Ascending aorta (tissue), 2 donors: ENCODE results near the gene CMIP. TPM values are rescaled to one million over a fixed set of nuclear protein-coding genes. Genes with fewer than 3 reads are reported as not detected.
"Not testable (repeated sequence)": the region's sequence is repeated elsewhere in the genome, so short reads cannot be mapped to it uniquely, and the experiment has no call there.

Source experiments
- DNase-seq, 2 donors: peaks; one replicate each; pipeline ENCODE4 v3.0.0-alpha.2; 2019; ENCODE audit warnings: low spot score in 2 of 2
- H3K27ac ChIP-seq, 2 donors: fragments of 200-600 bp; sonication (generic); one replicate each; pipeline ENCODE4 v1.5.1; 2016 to 2017; ENCODE audit warnings: mild to moderate bottlenecking in 1 of 2
- H3K27me3 ChIP-seq: fragments of 200-600 bp; sonication (generic); one replicate; pipeline ENCODE4 v1.5.1; 2017
- H3K36me3 ChIP-seq, 2 donors: fragments of 200-600 bp; sonication (generic); one replicate each; pipeline ENCODE4 v1.5.1; 2016
- H3K4me1 ChIP-seq, 2 donors: fragments of 200-600 bp; sonication (generic); one replicate each; pipeline ENCODE4 v1.5.1; 2016 to 2017; ENCODE audit warnings: mild to moderate bottlenecking in 1 of 2
- H3K4me3 ChIP-seq, 2 donors: fragments of 200-600 bp; sonication (generic); one replicate each; pipeline ENCODE4 v1.5.1; 2016 to 2017; ENCODE audit warnings: mild to moderate bottlenecking in 1 of 2
- H3K9me3 ChIP-seq, 2 donors: fragments of 200-600 bp; sonication (generic); one replicate each; pipeline ENCODE4 v1.5.1; 2016
- intact Hi-C: fragments of 100-400 bp; cut with DNase I; formaldehyde crosslinking; loops from one replicate; pipeline ENCODE4 v1.15.1; 2023
- total RNA-seq: library from RNA; depleted of rRNA; stranded (reverse); fragments of >200 nt; gene quantifications from one replicate; pipeline ENCODE4 v1.1.0, GENCODE V29; 2016
- TF ChIP-seq, protein P1 (sequence below), 3 experiments: fragments of 200-600 bp in 2 of 3; fragments of 450-650 bp in 1 of 3; sonication (generic) in 2 of 3; IDR thresholded peaks; one replicate each; pipeline ENCODE4 v1.5.1; 2016 to 2019; ENCODE audit warnings: antibody characterized with exemption in 3 of 3, mild to moderate bottlenecking in 1 of 3, moderate library complexity in 1 of 3

CMIP gene
- total RNA-seq, 1 donor from 2014 or later = 110 TPM

DNA sequence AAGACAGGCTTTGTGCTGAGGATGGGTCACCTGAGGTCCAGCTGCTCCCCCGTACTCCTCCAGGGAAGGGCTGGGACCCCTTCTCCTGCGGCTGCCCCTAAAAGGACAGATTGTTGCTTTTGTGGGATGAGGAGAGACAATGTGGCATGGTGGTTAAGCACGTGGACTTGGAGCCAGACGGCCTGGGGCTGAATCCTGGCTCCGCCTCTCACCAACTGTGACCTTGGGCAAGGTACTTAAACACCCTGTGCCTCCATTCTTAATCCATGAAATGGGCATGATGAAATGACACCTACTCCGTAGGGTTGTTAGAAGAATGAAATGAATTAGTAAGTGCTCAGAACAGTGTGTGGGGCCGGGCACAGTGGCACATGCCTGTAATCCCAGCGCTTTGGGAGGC, 294.9 kb downstream of the CMIP start:
- intact Hi-C loops = loop anchor here (5.0 to 10.0 kb wide), 2 partner anchors 535 to 702 kb away; partner anchors contain the start of gene ATMIN
- H3K4me3 ChIP-seq = no peak overlapping the region

DNA sequence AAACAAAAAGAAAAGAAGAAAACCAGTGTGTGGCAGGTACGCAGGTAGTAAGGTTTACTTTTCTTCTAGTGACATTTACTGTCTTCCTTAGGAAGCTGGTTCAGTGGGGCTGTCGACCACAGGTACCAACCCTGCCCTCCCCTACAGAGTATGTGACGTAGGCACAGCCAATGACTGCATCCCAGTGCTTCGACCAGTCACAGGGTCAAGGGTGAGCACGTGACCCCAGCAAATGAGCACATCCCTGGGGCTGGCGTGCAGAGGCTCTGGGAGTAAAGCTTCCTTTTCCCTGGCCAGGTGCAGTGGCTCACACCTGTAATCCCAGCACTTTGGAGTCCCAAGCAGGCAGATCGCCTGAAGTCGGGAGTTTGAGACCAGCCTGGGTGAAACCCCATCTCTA, 295.6 kb downstream of the CMIP start:
- no peaks in the 10 kb centered on the region for H3K9me3 ChIP-seq
- no peak for DNase-seq
- no peak overlapping the region for H3K4me3 ChIP-seq
- H3K36me3 ChIP-seq = no peaks in the 10 kb centered on the region
- intact Hi-C loops = no loop called here
- peaks cover 0 to 4% of the 10 kb centered on the region in 2 donors for H3K4me1 ChIP-seq
- TF ChIP-seq, protein P1, sequence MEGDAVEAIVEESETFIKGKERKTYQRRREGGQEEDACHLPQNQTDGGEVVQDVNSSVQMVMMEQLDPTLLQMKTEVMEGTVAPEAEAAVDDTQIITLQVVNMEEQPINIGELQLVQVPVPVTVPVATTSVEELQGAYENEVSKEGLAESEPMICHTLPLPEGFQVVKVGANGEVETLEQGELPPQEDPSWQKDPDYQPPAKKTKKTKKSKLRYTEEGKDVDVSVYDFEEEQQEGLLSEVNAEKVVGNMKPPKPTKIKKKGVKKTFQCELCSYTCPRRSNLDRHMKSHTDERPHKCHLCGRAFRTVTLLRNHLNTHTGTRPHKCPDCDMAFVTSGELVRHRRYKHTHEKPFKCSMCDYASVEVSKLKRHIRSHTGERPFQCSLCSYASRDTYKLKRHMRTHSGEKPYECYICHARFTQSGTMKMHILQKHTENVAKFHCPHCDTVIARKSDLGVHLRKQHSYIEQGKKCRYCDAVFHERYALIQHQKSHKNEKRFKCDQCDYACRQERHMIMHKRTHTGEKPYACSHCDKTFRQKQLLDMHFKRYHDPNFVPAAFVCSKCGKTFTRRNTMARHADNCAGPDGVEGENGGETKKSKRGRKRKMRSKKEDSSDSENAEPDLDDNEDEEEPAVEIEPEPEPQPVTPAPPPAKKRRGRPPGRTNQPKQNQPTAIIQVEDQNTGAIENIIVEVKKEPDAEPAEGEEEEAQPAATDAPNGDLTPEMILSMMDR (IDR thresholded peaks at IDR 0.05) = no peak
- H3K27me3 ChIP-seq = no peaks in the 10 kb centered on the region
- H3K27ac ChIP-seq = no peak overlapping the region

More for the DNA sequence above, 294.9 kb downstream of the CMIP start:
- Histone ChIP-seq H3K27ac (no peak overlapping the region), H3K9me3 (no peaks in the 10 kb centered on the region), H3K4me1 (peaks cover 0 to 4% of the 10 kb centered on the region in 2 donors), H3K36me3 (no peaks in the 10 kb centered on the region), H3K27me3 (no peaks in the 10 kb centered on the region)
- no peak for DNase-seq
- TF ChIP-seq, protein P1 (IDR thresholded peaks at IDR 0.05) = no peak

DNA sequence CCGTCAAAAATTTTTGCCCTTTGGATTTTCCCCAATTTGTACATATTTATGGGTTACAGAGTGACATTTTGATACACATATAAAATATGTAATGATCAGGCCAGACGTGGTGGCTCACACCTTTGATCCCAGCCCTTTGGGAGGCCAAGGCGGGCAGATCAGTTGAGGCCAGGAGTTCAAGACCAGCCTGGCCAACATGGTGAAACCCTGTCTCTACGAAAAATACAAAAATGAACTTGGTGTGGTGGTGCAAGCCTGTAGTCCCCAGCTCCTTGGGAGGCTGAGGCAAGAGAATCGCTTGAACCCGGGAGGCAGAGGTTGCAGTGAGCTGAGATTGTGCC, 296.8 kb downstream of the CMIP start:
- H3K4me1 ChIP-seq, H3K4me3 ChIP-seq, DNase-seq, H3K36me3 ChIP-seq, intact Hi-C loops, H3K9me3 ChIP-seq, H3K27me3 ChIP-seq, H3K27ac ChIP-seq: not testable (repeated sequence)

DNA sequence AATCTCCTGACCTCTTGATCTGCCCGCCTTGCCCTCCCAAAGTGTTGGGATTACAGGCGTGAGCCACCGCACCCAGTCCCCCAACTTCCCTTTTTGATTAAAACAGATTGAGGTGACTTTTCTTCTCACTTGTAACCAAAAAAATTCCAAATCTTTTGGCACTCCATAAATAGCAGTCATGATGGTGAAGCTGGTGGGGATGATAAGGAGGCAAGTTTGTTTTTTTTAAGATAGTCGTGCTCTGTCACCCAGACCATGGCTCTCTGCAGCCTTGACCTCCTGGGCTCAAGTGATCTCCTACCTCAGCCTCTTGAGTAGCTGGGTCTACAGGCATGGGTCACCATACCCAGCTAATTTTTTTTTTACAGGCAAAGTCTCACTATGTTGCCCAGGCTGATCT, 299.8 kb downstream of the CMIP start:
- H3K4me3 ChIP-seq = no peak overlapping the region
- no peaks in the 10 kb centered on the region for H3K9me3 ChIP-seq
- H3K36me3 ChIP-seq = no peaks in the 10 kb centered on the region
- H3K27me3 ChIP-seq = no peaks in the 10 kb centered on the region
- intact Hi-C loops = no loop called here
- DNase-seq = no peak
- H3K27ac ChIP-seq = no peak overlapping the region
- TF ChIP-seq, protein P1 (IDR thresholded peaks at IDR 0.05) = no peak
- H3K4me1 ChIP-seq = peaks cover 0 to 4% of the 10 kb centered on the region in 2 donors

DNA sequence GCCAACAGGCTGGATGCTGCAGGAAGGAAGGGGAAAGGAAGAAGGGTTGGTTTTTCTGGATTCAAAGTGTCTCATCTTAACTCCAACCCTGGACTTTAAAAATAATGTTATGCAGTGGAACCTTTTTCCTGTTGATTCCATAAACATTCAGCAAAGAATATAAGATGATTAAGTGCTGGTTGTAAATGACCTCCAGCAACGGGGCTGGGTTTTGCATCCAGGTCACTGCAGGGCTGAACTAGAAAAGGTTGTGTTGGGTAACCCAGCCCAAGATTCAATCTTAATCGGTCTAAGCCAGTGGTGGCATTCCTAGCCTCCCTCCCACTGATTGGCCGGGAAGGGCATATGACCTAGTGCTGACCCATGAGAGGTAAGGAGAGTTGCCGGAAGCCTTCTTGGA, 300.3 kb downstream of the CMIP start:
- TF ChIP-seq, protein P1 (IDR thresholded peaks at IDR 0.05) = no peak
- no peaks in the 10 kb centered on the region for H3K36me3 ChIP-seq
- no peak for DNase-seq
- H3K9me3 ChIP-seq = no peaks in the 10 kb centered on the region
- H3K4me1 ChIP-seq = peaks cover 0 to 4% of the 10 kb centered on the region in 2 donors
- no peak overlapping the region for H3K27ac ChIP-seq
- H3K4me3 ChIP-seq = no peak overlapping the region
- H3K27me3 ChIP-seq = no peaks in the 10 kb centered on the region
- intact Hi-C loops = no loop called here

DNA sequence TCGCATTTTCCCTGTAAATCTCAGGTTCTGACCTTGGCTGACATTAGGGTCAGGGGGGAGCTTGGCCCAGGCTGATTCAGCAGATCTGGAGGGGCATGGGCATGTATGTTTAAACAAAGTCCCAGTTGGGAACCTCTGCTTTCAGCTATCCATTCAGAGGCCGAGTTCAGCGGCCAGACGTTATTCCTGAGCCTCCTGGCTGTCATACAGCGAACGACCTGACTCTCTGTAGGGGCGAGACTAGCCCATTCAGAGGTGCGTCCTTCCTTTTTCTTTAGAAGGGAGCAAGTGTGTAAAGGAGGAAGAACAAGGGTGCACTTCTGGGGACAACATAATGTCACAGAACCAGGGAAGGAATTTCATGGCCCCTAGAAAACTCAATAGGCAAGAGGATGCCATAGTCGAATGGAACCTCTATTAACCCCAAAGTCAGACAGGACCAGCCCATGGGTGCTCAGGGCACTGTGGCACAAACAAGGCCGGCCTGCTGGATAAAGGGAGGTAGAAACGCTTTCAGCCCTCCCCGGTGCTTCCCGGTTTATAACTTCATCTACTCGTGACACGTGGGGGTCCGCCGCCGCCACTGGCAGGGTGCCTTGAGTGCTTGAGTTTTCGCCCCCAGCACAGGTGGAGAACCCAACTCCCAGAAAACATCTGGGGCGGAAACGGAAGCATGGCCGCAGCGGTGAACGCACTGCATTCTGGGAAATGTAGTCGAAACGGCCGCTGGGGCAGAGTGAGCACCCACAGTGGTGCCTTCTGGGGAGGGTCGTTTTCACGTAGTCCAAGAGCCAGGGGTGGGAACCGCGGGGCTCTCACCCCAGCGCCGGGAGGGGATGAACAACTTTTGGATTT, 301.3 kb downstream of the CMIP start:
- Histone ChIP-seq H3K27ac (no peak overlapping the region), H3K4me3 (peak overlapping the region; percentile 58 to 62), H3K27me3 (no peaks in the 10 kb centered on the region), H3K4me1 (peaks cover 0 to 4% of the 10 kb centered on the region in 2 donors), H3K36me3 (no peaks in the 10 kb centered on the region), H3K9me3 (no peaks in the 10 kb centered on the region)
- DNase-seq = peak in 1 of 2 donors; percentile 77
- intact Hi-C loops = no loop called here
- TF ChIP-seq, protein P1 (IDR thresholded peaks at IDR 0.05) = no peak
